HS-5 (cell line): Measurements from ENCODE around the gene PADI6.
"Not testable (repeated sequence)": the region's sequence is repeated elsewhere in the genome, so short reads cannot be mapped to it uniquely, and the experiment has no call there.

Source experiments
- DNase-seq: peaks from one replicate; pipeline ENCODE4 v3.0.0-alpha.2; 2012; ENCODE audit warnings: low read depth

The PADI6 gene

DNA sequence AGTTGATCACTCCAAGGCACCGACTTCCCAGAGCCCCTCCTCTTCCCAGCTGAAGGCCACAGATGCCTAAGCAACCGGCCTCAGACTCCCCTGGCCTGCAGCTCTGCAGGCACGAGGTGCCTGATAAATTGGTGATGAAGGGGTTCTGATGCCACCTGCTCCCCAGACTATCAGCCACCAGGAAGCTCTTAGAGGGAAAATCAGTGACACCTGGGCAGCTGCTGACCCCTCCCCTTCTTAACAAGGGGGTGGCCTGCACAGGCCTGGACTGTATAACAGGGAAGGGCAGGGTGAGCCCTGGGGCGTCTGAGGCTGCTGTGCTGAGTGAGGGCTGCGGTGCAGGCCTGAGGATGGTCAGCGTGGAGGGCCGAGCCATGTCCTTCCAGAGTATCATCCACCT lies at the start of gene PADI6:
Gene PADI6, plus strand, starts transcription at position 301 of the 400 bp plus-strand sequence. Its CDS starts 50 bp downstream, at position 351.
- DNase-seq = no peak

- no peak for DNase-seq
These were observed 43.1 kb upstream of the PADI6 start for GRCh38 chr1:17328855-17329254.

DNA sequence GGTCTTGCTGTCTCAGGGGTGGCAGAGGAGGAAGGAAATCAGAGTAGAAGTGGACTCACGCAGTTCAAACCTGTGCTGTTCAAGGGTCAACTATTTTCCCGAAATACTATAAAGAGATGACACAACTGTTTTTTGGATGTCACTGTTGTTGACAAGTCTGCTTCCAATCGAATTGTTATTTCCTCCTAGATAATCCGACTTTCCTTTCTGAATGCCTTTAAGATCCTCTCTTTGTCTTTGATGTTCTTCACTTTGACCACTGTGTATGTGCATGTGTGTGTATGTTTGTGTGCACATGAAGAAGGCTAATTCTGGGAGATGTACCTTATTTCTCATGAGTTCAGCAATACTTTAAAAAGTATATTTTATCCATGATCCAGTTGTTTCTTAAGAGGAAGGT lies 42.4 kb upstream of the PADI6 start:
- no peak for DNase-seq

DNA sequence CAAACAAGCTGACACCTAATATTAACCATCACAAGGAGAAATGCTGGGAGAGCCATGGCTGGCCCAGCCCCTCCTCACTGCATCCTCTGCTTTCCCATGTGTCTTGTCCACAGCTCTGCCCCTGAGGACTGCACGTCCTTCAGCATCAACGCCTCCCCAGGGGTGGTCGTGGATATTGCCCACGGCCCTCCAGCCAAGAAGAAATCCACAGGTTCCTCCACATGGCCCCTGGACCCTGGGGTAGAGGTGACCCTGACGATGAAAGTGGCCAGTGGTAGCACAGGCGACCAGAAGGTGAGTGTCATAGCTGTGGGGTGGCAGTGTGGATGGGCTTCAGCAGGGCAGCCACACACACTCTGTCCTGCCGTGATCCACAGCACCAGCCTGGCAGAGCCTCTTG lies 41.1 kb upstream of the PADI6 start:
- DNase-seq = no peak

DNA sequence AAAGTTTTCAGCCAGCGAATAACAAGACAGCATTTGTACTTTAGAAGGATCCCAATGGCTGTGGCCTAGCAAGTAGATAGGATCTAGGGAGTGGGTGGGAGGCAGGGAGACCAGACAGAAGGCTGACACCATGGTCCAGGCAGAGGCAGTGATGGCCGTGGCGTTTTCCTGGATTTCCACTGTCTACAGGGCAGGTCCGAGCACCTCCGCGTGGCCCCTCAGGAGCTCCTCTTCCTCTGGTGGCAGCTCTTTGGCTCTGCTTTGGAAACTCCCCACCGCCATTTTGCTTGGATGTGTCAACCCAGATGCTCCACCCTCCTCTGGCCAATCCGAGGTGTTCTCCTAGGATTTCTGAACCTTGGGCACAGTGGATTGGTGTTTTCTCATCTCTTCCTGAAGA lies 38.9 kb upstream of the PADI6 start:
- no peak for DNase-seq

DNA sequence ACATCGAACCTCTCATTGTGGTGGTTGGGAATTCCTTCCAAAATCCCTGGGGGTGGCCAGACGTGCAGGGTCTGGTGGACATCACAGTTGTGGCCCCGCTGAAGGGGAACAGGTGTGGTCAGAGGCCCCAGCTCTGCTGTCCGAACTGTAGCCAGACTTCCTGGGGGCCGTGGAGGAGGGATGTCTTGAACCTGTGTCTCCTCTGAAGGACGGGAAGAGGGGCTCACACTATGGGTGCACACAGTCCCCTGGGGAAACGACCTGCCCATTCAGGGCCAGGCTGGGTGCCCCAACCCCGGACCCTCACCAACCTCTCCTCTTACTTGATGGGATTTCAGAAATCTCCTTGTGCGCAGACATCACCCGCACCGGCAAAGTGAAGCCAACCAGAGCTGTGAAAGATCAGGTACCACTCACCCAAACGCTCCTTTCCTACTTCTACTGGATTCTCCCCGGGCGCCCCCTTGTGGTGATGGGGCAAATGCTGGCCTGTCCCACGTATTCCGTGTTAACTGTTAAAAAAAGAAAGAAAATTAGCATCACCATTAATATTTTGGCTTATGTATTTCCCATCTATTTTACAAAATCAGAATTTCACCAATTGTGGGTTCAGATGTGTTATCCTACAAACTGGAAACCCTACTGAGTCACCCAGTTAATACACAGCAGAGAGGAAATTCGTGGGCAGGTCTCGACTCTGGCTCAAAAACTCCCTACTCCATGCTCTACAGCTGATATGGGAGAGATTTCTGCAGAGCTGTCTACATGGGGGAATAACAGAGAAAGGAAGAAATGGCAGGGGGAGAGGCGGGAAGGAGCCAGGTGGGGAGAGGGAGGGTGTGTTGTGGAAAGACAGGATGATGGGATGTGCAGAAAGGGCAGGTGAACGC lies 35.9 kb upstream of the PADI6 start:
- DNase-seq = no peak

DNA sequence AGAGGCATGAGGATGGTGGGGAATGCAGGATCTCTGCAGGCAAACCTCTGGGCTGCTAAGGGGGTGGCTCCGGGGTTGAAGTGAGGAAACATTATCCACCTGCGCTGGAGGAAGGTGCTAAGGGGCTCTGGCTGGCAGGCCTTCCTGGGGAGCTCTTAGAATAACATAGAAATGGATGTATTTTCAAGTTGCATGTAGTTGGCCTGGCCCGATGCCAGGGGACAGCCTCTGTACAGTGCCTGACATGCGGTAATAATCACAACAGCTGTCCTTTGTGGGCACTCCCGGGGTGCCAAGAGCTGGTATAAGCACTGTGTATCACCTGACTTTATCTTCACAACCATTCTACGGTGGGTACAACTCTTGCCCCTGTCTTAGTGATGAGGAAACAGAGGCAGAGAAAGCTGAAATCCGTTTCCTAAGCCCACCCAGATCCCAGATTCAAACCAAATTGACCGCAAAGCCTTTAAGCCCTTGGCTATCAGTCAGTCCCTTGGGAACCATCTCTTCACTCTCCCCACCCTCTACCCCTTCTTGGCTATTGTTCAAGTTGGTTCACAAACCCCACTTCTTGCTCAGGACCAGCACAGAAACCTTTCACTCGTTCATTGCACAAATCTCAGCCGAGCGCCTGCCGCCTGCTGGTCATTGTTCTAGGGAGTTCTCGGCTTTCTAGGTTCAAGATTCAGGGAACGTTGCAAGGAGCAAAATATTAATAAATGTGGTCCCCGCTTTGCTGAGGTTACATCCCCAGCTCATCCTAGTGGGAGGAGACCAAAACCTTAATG lies 33.1 kb upstream of the PADI6 start:
- no peak for DNase-seq

DNA sequence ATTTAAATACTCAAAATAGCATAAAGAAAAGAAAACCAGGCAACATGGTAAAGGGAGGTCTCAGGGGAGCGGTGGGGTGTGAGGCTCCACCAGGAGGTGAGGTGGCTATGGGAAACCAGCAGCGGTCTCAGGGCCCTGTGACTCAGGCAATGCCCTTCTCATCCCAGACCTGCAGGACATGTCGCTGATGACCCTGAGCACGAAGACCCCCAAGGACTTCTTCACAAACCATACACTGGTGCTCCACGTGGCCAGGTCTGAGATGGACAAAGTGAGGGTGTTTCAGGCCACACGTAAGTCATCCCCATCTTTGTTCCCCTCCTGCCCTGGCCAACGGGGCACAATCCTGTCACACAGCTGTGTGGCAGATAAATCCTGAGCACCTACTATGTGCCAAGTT lies 32.5 kb upstream of the PADI6 start:
- DNase-seq = no peak

DNA sequence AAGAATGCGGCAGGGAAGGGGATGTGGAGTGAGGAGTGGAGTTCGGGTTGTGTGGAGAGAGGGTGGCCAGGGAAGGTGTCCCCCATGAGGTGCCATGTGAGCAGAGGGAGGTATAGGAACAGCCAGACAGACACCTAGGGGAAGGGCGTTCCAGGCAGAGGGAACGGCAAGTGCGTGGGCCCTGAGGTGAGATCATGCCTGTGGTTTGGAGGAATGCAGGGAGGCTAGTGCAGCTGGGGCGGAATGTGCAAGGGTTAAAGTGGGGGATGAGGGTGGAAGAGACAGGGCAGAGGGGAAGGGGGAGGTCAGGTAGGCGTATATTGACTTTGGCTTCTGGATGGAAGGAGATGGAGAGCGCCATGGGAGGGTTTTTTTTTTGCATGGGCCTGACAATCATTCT lies 31.6 kb upstream of the PADI6 start:
- DNase-seq = no peak

GRCh38 chr1:17342014-17342441 lies 30.0 kb upstream of the PADI6 start:
- DNase-seq = no peak

DNA sequence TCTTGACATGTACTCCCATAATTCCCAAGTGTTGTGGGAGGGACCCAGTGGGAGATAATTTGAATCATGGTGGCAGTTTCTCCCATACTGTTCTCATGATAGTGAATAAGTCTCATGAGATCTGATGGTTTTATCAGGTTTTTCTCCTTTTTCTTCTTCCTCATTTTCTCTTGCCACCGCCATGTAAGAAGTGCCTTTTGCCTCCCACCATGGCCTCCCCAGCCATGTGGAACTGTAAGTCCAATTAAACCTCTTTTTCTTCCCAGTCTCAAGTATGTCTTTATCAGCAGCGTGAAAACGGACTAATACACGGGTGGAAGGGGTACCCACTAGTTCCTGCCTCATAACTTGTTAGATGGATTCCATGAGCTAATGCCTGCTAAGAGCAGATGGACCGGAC lies 26.5 kb upstream of the PADI6 start:
- not testable (repeated sequence) for DNase-seq

GRCh38 chr1:17346046-17346789 lies 25.8 kb upstream of the PADI6 start:
- no peak for DNase-seq

DNA sequence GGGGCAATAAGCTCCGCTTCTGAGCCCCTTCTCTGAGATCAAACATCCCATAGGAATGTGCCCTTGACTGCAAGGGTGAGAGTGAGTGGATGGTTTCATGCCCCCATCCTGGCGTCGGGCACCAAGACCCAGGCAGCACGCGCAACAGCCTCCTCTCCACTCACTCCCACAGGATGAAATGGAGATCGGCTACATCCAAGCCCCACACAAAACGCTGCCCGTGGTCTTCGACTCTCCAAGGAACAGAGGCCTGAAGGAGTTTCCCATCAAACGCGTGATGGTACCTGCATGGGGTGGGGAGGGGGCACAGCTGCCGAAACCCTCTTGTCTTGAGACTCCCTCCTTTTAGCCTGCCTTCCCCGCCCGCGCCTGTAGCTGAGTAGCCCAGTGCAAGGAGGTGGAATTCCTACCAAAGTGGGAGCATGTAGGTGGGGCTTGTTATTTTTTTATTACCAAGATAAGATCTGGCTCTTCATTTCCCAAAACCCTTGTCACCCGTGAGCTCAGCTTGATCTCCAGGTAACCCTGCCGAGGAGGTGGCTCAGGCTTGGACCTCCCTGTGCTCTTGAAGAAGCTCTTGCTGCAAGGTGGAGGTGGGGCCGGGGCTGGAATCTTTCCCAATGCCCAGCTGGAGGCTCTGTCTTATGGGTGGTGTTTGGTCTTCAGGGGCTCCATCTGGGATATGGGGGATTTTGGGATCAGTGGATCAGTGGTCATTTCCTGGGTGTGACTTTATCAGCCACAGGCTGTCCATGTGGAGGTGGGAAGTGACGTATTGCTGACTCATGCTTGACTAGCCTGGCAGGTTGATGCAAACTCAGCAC lies 24.0 kb upstream of the PADI6 start:
- peak; percentile 50 for DNase-seq

- no peak for DNase-seq
These were observed 23.3 kb upstream of the PADI6 start for GRCh38 chr1:17348593-17349234.

DNA sequence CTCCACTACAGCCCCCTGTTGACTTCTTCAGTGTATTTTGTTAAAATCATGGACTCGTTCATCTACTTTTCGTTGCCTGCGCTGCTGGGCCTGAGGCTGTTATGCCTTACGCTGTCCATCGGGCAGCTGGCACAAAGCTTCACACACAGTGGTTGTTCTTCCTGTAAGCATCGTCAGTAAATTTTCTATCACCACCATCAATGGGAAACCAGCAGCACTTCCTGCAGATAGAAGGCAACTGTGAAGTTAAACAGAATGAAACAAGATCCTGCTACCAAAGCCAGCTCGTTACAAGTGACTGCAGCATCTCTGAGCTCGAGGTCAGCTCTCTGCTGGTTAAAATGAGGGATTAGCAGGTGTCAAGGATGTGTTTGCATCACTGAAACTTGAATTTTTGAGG lies 21.9 kb upstream of the PADI6 start:
- no peak for DNase-seq

DNA sequence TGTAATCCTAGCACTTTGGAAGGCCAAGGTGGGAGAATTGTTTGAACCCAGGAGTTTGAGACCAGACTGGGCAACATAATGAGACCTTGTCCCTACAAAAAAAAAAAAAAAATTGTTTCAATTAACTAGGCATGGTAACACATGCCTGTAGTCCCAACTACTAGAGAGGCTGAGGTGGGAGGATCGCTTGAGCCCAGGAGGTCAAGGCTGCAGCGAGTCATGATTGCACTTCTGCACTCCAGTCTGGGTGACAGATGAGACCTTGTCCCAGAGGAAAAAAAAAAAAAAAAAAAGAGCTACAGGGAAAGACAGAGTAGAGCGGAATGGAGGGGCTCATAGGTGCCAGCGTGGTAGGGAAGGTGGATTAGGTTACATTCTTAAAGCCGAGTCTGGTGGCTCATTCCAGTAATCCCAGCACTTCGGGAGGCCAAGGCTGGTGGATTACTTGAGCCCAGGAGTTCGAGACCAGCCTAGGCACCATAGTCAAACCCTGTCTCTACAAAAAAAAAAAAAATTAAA lies 21.0 kb upstream of the PADI6 start:
- DNase-seq = no peak

- no peak for DNase-seq
These were observed 20.2 kb upstream of the PADI6 start for GRCh38 chr1:17351598-17352324.

GRCh38 chr1:17352419-17352909 lies 19.5 kb upstream of the PADI6 start:
- DNase-seq = no peak

- no peak for DNase-seq
These were observed 16.1 kb upstream of the PADI6 start for GRCh38 chr1:17355898-17356297.
